Rectal smooth muscle tissue (tissue), 1 donor: ENCODE results near the gene ASB3.

Experiments used
- H3K27ac ChIP-seq: one replicate; pipeline ENCODE4 v1.7.0; 2013; ENCODE audit warnings: low read depth, low read length, inconsistent platforms
- H3K27me3 ChIP-seq: one replicate; pipeline ENCODE4 v1.7.0; 2013; ENCODE audit warnings: low read length; ENCODE audit not compliant: control insufficient read depth, insufficient read depth
- H3K36me3 ChIP-seq: one replicate; pipeline ENCODE4 v1.7.0; 2013; ENCODE audit warnings: low read length; ENCODE audit not compliant: control insufficient read depth, insufficient read depth
- H3K4me1 ChIP-seq: one replicate; pipeline ENCODE4 v1.7.0; 2013; ENCODE audit warnings: low read length; ENCODE audit not compliant: control insufficient read depth, insufficient read depth
- H3K4me3 ChIP-seq: one replicate; pipeline ENCODE4 v1.7.0; 2013; ENCODE audit warnings: low read length
- H3K9ac ChIP-seq: one replicate; pipeline ENCODE4 v1.7.0; 2013; ENCODE audit warnings: low read length

ASB3 gene

DNA sequence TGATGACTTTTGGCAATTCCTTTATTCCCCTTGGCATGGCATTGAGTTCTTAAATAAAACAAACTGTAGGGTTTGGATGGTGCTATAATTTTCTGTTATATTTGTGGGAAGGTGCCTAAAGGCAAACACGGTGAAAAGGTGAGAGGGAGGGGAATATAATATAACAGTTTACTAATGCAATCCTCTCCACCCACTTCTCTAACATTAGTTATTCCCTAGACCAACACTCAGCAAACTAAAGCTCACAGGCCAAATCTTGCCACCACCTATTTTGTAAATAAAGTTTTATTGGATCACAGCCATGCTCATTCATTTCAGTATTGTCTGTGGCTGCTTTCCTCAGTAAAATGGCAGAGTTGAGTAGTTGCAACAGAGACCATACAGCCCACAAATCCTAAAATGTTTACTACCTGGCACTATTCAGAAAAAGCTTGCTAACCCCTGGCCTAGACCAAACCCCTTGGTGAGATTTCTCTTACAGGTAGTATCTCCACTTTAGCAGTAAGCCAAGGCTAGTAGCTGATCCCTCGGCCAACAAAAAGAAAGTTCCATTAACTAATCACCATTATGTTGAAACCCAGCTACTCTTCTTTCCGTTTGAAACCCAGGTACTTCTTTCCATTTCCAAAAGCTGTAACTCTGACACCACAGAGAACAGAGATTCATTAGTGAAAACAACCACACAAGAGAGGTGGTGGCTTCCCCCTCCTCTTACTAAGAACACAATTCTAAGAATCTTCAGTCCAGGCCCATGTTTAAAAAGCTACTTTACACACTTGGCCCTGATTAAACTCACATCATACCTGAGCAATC, 155.2 kb downstream of the ASB3 start:
- Histone ChIP-seq H3K4me1 (no peaks in the 10 kb centered on the region), H3K9ac (no peak overlapping the region), H3K27me3 (no peaks in the 10 kb centered on the region), H3K36me3 (no peaks in the 10 kb centered on the region), H3K4me3 (no peak overlapping the region), H3K27ac (no peak overlapping the region)

DNA sequence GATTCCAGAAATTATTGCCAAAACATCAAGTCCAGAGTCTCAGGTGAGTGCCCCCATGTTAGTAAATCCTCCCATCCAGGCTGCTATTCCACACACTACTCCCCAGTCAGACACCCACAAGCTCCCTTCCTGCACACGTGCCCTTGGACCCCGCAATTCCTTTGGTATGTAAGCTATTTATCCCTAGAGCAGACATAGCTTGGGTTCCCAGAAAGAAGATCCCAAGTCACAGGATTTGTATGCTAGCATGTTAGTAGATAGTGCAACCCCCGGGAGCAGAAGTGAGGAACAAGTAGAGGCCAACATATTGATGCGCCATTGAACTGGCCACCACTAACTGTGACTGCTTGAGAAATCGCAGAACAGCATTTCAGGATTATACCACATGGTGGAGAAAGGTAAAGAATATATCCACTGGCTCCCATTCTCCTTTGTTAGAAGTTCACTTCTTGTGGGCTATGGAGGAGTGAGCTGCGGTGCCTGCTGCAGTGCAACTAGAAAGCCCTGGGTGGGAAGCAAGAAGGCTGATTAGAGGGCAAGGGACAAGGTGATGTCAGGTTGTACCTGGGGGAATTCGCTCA, 156.6 kb downstream of the ASB3 start:
- Histone ChIP-seq H3K27ac (no peak overlapping the region), H3K9ac (no peak overlapping the region), H3K4me3 (no peak overlapping the region), H3K4me1 (no peaks in the 10 kb centered on the region), H3K36me3 (no peaks in the 10 kb centered on the region), H3K27me3 (no peaks in the 10 kb centered on the region)

DNA sequence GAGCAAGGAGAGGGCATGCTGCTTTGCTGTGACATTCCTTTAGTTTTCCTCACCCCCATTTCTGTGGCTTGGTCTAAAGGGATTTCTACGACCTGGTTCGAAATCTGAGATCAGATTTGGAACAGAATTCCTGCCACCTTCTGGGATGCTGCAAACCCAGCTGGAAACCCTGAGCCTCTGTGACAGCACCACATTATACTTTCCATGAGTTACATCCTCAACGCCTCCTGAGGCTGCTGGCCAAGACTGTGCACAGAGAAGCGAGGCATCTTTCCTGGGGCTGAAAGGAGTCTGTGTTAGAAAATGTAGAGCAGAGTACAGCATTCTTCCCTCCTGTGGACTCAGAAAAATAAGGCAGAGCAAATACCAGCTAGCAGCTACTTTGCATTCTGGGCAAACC, 157.3 kb downstream of the ASB3 start:
- no peaks in the 10 kb centered on the region for H3K4me1 ChIP-seq
- no peaks in the 10 kb centered on the region for H3K36me3 ChIP-seq
- H3K4me3 ChIP-seq: no peak overlapping the region
- H3K9ac ChIP-seq: no peak overlapping the region
- no peak overlapping the region for H3K27ac ChIP-seq
- no peaks in the 10 kb centered on the region for H3K27me3 ChIP-seq

DNA sequence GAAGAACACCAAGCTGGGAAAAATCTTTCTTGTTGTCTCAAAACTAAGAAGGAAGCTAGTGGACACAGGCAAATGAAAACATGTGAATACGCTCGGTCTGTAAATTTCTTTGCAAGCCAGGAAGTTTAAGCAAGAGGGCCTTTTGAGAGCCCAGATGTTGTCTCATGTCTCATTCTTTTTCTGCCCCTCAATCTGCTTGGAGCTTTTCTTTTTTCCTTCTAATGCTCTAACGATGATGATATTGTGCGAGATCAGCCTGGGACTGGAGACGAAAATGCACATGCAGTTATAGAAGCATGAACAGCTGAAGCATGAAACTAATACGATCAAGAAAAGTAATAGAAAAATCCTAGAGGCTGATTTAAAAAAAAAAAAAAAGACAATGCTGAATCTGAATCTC, 157.8 kb downstream of the ASB3 start:
- no peaks in the 10 kb centered on the region for H3K4me1 ChIP-seq
- no peak overlapping the region for H3K4me3 ChIP-seq
- no peak overlapping the region for H3K27ac ChIP-seq
- H3K36me3 ChIP-seq: no peaks in the 10 kb centered on the region
- no peak overlapping the region for H3K9ac ChIP-seq
- H3K27me3 ChIP-seq: no peaks in the 10 kb centered on the region

DNA sequence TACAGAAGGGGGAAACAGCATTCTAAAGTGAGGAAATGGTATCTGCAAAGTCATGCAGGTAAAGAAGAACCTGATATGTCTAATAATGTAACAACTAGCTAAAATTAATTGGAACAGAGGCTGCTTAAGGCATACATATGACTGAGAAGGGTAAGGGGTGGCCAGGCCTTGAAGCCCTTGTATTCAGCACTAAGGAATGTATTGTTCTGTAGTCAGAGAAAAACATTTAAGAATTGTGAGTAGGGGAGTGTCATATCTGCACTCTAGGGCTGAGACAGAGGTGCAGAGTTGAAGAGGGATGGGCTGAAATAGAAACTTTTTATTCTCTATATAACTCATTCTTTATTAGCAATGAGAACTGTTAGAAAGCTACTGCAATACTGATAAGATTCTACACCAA, 164.6 kb downstream of the ASB3 start:
- Histone ChIP-seq H3K27ac (no peak overlapping the region), H3K27me3 (no peaks in the 10 kb centered on the region), H3K36me3 (no peaks in the 10 kb centered on the region), H3K9ac (no peak overlapping the region), H3K4me3 (no peak overlapping the region), H3K4me1 (no peaks in the 10 kb centered on the region)

DNA sequence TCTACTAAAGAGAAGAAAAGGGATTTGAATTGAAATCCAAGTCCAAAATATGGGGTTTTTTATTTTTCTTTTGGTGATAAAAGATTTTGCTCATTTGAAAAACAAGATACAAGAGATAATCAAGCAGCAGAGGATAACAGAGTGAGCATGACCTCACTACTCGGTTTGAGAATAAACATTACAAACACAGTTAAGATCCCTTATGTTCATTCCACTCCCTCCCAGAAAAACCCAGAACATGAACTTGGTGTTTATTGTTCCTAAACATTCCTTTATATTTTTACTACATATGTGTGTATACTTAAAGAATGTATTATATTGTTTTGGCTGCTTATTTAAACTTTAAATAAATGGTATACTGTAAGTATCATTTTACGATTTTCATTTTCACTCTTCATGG, 165.8 kb downstream of the ASB3 start:
- Histone ChIP-seq H3K4me3 (no peak overlapping the region), H3K36me3 (no peaks in the 10 kb centered on the region), H3K27ac (no peak overlapping the region), H3K9ac (no peak overlapping the region), H3K27me3 (no peaks in the 10 kb centered on the region), H3K4me1 (no peaks in the 10 kb centered on the region)
